OCI-LY3 (cell line): ENCODE data around the gene DDX20.

Source experiments
- CTCF ChIP-seq: fragments of 200-600, 300-600 bp; sonication (generic); IDR thresholded peaks from 2 replicates; pipeline ENCODE4 v1.5.1; 2014; ENCODE audit warnings: antibody characterized with exemption, low read length, low read depth
- EZH2phosphoT487 ChIP-seq: fragments of 200-600 bp; shearing (Covaris generic); IDR thresholded peaks from 2 replicates; pipeline ENCODE4 v1.6.1; 2018; ENCODE audit warnings: antibody characterized with exemption, mixed run types, low read depth

- TF ChIP-seq CTCF (no peak), EZH2phosphoT487 (no peak)
Measured at GRCh38 chr1:111777301-111777700, 21.6 kb downstream of the DDX20 start.
